ENCODE results near the gene ACTA1. TPM values are rescaled to one million over a fixed set of nuclear protein-coding genes. Genes with fewer than 3 reads are reported as not detected.

The ACTA1 gene
- total and polyA plus RNA-seq, 2 of the 8 experiments (the other 6 are each of a cell fraction or from before 2014, with no cell fraction given): 23.5 to 58.2 TPM

DNA sequence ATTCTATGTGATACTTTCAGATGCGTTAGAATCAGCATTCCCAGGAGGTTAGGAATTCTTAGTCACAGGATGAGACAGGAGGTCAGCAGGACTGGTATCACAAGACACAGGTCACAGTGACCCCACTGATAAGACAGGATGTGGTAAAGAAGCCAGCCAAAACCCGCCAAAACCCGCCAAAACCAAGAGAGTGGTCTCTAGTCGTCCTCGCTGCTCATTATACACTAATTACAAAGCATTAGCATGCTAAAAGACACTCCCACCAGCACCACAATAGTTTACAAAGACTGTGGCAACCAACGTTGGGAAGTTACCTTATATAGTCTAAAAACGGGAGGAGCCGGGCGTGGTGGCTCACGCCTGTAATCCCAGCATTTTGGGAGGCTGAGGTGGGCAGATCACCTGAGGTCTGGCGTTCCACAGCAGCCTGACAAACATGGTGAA is 13.9 kb upstream of the ACTA1 start:
- Histone ChIP-seq H3K9ac (replicated peaks in 1 of 4; ENCODE audit: extremely low read depth in 1 of 4, low read depth in 3 of 4, low read length in 3 of 4) (no peak overlapping the region), H3K18ac (ENCODE audit: extremely low read depth, low read length) (no peak overlapping the region), H4K20me1 (replicated peaks in 1 of 2; ENCODE audit: control insufficient read depth in 1 of 2, insufficient read depth in 2 of 2, low read length in 2 of 2) (no peaks in the 10 kb centered on the region), H3K4me3 (ENCODE audit: extremely low read depth in 1 of 4, insufficient read depth in 2 of 4, low read depth in 3 of 4, low read length in 4 of 4) (no peak overlapping the region), H2BK5ac (ENCODE audit: low read depth, low read length) (no peak overlapping the region), H3K9me3 (ENCODE audit: insufficient read depth in 2 of 2, low read depth in 1 of 2, low read length in 1 of 2) (no peaks in the 10 kb centered on the region), H3K4me1 (replicated peaks in 1 of 4; ENCODE audit: control insufficient read depth in 3 of 4, insufficient read depth in 4 of 4, low read length in 3 of 4) (no peaks in the 10 kb centered on the region), H3K4me2 (ENCODE audit: insufficient read depth in 1 of 2, low read depth in 2 of 2, low read length in 2 of 2) (no peak overlapping the region), H3K27me3 (replicated peaks in 1 of 4; ENCODE audit: control insufficient read depth in 3 of 4, extremely low read depth in 1 of 4, insufficient read depth in 3 of 4, low read length in 3 of 4) (peaks cover 0 to 1% (median 0%) of the 10 kb centered on the region in 4 experiments; a peak in 1 of 7 replicates), H3K27ac (ENCODE audit: low read depth, low read length) (no peak overlapping the region), H2BK20ac (ENCODE audit: low read length) (no peak overlapping the region), H2AFZ (ENCODE audit: low read length) (no peak overlapping the region), H2AK5ac (ENCODE audit: low read depth, low read length) (no peak overlapping the region), H3K79me2 (ENCODE audit: control insufficient read depth in 1 of 2, insufficient read depth in 2 of 2, low read length in 2 of 2) (no peaks in the 10 kb centered on the region), H2BK12ac (ENCODE audit: low read depth, low read length) (no peak overlapping the region), H3K23ac (ENCODE audit: insufficient read length) (no peak overlapping the region), H4K8ac (ENCODE audit: extremely low read depth, insufficient read depth, low read length) (no peak overlapping the region), H2BK15ac (ENCODE audit: low read length) (no peak overlapping the region), H3K14ac (ENCODE audit: insufficient read length) (no peak overlapping the region), H4K91ac (replicated peaks; ENCODE audit: insufficient read length, low read length) (no peak overlapping the region), H2BK120ac (replicated peaks; ENCODE audit: low read depth, low read length) (no peak overlapping the region), H3K23me2 (ENCODE audit: low read depth, low read length) (no peaks in the 10 kb centered on the region), H3K4ac (replicated peaks; ENCODE audit: insufficient read length, low read depth, low read length) (no peak overlapping the region), H3K36me3 (ENCODE audit: control insufficient read depth in 2 of 4, insufficient read depth in 4 of 4, low read length in 3 of 4) (peaks cover 4 to 37% (median 20%) of the 10 kb centered on the region in 4 experiments; a peak in 7 of 8 replicates), H3K79me1 (ENCODE audit: low read depth, low read length) (no peaks in the 10 kb centered on the region), H3K56ac (replicated peaks; ENCODE audit: insufficient read length, low read depth, low read length) (no peak overlapping the region), H4K5ac (ENCODE audit: insufficient read length, low read depth, low read length) (no peak overlapping the region)
- CTCF ChIA-PET (ENCODE audit: partially characterized antibody): interaction anchor here (0.8 kb wide), 1 partner anchor 11 kb away, joined by 3 read pairs; no protein-coding TSS in a partner anchor
- WGBS, 2 experiments (ENCODE audit: extremely low coverage in 1 of 2, insufficient coverage in 1 of 2, insufficient read length in 1 of 2, insufficient replicate concordance in 2 of 2, low coverage in 1 of 2, low lambda C conversion rate in 2 of 2, missing lambda C conversion rate in 1 of 2): 92% methylated on average over 11 of the region's 11 CpGs; no CpG with 5 or more reads in 1 of the 2 experiments
- DNase-seq (ENCODE audit: low read depth in 1 of 2, low spot score in 2 of 2) (no peak), FAIRE-seq (no peak)
- POLR2A ChIA-PET (ENCODE audit: partially characterized antibody): no interaction called here
- TF ChIP-seq HDAC2 (IDR thresholded peaks at IDR 0.05; ENCODE audit: borderline replicate concordance in 1 of 2, low read depth in 2 of 2, low read length in 2 of 2): no peak
- no peak for TF ChIP-seq TEAD4 (IDR thresholded peaks at IDR 0.05; ENCODE audit: low read depth, low read length)

Measured in H1 (cell line).